Measurements from ENCODE around the gene GFAP.

GRCh38 chr17:44925731-44926697 lies 10.7 kb upstream of the GFAP start:
- TF ChIP-seq CTCF (conservative IDR thresholded peaks at IDR 0.05 in 1 of 2, IDR thresholded peaks at IDR 0.05 in 1 of 2; ENCODE audit: extremely low read depth in 1 of 2, insufficient read depth in 1 of 2, low read depth in 1 of 2, low read length in 2 of 2) (no peak), EZH2 (IDR thresholded peaks at IDR 0.05; ENCODE audit: borderline replicate concordance, low read length) (no peak)
